Measurements from ENCODE around the gene SYNGAP1.

DNA sequence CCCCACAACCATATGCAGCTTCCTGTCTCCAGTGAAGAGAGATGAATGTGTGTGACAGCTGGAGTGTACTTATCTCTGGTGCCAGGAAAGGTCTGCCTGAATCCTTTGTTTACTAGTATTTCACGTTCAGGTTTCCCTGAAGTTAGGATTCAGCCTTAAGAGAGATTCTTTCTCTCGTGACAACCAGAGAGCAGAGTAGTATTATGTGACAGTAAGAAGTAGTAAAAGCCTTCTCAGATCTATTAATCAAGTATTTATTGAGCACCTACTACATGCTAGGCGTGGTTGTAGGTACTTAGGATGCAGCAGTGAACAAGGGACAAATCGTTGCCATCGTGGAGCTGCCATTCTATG is 27.3 kb upstream of the SYNGAP1 start:
- TF ChIP-seq POLR2A (IDR thresholded peaks at IDR 0.05) = no peak
- TF ChIP-seq, protein P1, sequence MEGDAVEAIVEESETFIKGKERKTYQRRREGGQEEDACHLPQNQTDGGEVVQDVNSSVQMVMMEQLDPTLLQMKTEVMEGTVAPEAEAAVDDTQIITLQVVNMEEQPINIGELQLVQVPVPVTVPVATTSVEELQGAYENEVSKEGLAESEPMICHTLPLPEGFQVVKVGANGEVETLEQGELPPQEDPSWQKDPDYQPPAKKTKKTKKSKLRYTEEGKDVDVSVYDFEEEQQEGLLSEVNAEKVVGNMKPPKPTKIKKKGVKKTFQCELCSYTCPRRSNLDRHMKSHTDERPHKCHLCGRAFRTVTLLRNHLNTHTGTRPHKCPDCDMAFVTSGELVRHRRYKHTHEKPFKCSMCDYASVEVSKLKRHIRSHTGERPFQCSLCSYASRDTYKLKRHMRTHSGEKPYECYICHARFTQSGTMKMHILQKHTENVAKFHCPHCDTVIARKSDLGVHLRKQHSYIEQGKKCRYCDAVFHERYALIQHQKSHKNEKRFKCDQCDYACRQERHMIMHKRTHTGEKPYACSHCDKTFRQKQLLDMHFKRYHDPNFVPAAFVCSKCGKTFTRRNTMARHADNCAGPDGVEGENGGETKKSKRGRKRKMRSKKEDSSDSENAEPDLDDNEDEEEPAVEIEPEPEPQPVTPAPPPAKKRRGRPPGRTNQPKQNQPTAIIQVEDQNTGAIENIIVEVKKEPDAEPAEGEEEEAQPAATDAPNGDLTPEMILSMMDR (IDR thresholded peaks at IDR 0.05) = no peak
- no peak for TF ChIP-seq POLR2AphosphoS5 (IDR thresholded peaks at IDR 0.05)

Data from stomach (tissue), 4 donors.